ELR (cell line): Measurements from ENCODE around the gene FAM193A.
A peak's percentile ranks its signal among the peaks of the same experiment; 100 is the strongest.
"Not testable (repeated sequence)": the region's sequence is repeated elsewhere in the genome, so short reads cannot be mapped to it uniquely, and the experiment has no call there.

Experiments
- DNase-seq: peaks from one replicate; pipeline ENCODE4 v3.0.0-alpha.2; 2015; ENCODE audit warnings: low read depth

The FAM193A gene

DNA sequence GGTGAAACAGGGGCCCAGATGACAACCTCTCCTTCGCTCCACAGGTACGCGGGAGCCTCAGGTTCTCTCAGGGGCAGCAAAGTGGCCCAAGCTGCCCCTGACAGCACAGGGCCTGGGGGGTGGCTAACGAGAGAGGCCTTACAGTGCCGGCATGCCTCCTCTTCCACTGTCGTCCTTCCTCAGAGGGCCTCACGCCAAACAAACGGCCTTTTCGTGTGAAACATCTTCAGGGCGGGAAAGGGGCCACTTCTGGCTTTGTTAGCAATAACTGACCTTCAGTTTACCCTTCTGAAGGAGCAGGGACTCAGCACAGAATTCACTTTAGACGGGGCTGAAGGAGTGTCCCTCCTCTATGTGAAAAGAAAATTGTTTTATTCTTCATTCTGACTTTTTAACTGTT lies 21.5 kb upstream of the FAM193A start:
- not testable (repeated sequence) for DNase-seq

DNA sequence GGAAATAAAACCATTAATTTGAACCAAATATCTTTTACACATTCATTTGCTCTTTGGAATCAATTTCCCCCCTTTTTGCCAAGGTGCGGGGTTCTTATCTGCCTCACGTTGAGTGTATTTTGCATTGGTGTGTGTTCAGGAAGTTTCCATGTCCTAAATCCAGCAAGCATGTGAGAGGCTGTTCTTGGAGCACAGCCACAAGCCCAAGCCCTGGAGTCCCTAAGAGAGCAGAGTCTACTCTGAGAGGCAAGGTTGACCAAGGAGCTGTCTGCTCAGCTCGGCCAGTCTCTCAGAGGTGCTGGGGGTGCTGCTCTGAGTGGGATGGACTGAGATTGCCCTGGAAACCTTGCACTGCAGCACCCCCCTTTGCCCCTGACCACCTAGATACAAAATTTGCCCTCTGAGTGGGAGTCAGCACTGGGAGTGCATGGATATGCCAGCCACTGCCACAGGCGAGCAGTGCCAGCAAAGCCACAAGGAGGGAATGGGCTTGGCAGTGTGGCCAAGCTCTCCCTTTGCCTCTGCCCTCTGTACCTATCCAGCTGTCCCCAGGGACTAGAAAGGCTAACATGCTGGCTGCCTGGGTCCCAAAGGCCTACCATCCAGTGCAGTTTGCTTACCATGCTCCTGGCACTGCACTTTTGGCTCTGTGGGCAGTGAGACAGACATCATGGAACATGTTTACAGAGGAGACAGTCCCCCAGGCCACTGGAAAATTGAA lies 20.5 kb upstream of the FAM193A start:
- no peak for DNase-seq

DNA sequence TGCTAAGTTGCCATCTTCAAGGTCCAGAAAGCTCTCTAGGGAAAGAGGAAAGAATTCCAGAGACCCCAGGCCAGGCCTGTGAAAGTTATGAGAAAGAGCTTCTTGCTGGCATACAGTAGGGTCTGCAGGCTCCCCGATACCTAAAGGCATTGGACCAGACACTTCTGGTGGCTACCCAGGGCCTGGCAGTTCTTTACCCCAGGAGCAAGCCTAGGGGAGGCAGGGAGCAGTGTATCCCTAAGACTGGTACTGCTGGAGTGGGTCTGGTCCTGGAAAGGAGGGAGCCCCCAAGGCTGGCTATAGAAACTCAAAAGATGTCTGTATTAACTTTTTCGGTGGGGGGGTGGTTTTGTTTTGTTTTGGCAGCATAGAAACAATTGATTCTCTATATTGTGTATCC lies 19.8 kb upstream of the FAM193A start:
- DNase-seq = no peak

DNA sequence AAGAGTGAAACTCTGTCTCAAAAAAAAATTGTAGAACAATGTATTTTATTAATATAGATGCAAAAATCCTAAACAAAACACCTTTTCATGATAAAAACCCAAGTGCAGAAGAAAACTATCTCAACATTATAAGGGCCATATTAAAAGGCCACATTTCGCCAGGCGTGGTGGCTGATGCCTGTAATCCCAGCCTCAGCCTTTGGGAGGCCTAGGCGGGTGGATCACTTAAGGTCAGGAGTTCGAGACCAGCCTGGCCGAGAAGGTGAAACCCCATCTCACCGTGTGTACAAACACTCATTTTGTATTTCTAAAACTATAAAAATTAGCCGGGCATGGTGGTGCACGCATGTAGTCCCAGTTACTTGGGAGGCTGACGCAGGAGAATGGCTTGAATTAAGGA lies 9.9 kb upstream of the FAM193A start:
- no peak for DNase-seq

DNA sequence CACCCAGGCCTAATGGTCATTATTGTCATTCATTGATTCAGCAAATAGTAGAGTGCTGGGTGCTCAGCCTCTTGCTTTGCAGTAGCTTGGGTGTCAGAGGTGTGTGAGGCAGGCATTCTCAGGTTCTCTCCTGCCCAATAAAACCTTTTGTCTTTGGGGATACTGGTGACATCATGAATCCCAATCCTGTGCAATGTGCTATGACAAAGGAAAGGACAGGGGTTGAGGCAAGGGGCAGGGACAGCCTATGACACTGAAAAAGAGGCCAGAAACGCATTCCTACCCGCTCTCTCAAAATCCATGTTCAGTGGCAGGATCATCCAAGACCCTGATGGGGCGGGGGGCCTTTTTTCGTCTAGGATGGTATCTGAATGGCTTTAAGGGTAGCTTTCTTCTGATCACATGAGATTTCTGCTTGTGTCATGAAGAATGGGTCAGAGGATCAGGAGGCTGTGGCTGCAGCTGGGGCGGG lies 1.5 kb upstream of the FAM193A start:
- no peak for DNase-seq

DNA sequence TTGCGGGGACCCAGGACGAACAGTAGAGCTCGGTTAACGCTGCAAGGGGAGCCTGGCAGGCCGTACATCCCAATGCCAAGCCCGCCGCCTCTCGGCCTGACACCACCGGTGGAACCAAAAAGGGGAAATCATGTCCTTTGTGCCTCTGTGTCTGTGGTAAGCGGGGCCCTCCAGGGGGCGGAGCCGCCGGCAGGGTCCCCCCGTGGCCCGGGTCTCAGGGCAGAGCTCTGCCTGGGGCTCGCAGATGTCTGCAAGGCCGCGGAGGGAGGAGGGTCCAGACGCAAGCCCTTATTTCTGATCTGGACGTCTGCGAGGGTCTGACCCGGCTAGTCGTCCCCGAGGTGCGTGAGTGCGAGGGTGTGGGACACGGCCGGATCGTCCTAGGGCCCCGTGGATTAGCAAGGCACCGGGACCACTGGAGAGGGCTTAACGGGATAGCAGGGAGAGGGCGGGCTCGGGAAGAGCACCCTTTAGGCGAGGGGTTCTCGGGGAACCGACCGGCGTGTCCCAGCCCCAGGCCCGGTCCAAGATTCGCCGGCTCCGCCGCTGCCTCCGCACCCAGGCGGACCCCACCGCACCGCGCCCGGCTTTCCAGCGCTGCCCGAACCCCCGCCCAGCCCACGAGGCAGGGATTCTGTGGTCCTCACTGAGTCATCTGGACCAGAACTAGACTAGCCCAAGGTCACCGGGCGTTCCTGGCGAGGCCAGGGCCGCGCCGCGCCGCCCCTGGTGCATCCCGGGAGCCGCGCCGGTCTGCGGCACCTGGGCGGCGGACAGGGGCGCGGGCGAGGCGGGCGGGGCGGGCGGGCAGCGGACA lies 863 bp upstream of the FAM193A start:
- DNase-seq = peak; percentile 80

DNA sequence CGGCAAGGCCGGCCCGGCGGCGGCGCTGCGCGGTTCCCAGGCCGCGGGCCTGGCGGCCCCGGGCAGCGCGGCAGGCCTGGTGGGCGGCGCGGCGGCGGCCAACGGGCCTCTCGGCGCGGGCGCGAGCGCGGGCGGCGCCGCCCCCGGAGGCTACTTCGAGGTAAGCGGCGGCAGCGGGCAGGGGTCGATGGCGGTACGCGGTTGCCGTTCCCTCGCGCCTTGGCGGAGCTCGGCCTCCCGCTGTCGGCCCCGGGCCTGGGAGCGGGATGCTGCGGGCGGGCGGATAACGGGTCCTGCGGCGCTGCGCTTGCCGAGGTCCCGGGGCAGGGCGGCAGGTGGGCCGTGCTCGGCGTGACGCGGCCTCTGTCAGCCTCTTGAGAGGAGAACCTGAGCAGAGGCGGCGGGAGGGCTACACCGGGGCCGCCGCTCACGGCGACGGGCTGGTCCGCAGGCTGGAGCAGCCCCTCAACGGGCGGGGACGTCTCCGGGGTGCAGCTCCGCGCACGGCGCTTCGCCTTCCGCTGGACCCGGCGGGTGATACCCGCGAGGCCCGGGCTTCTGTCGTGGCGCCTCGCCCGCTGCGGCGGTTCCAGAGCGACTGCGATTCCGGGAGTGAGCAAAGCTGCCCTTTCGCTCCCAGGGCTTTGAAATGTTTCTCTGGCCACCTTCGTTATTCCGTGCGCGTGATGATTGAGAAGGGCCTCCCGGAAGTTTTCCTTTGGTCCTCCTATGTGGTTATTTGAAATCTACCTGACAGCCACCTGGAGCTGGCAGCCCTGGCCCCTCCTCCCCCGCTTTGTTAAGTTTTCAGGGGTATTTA lies 774 bp downstream of the FAM193A start:
- peak; percentile 48 for DNase-seq

DNA sequence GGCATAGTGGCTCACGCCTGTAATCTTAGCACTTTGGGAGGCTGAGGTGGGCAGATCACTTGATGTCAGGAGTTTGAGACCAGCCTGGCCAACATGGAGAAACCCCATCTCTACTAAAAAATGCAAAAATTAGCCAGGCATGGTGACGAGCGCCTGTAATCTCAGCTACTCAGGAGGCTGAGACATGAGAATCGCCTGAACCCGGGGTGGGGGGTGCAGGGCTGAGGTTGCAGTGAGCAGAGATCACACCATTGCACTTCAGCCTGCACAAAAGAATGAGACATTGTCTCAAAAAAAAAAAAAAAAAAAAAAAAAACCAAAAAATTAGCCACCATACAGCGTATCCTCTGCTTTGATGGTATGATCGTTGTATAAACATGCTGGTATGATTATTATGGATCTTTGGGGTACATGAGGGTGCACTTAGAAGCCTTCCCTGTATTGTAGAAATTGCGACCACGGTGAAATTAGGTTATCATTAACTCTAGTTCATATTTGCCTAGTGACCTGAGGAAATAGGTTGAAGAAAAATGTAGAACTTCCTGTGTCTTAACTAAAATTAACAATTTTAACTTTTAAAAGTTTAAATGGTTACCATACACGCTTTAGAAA lies 7.2 kb downstream of the FAM193A start:
- not testable (repeated sequence) for DNase-seq

DNA sequence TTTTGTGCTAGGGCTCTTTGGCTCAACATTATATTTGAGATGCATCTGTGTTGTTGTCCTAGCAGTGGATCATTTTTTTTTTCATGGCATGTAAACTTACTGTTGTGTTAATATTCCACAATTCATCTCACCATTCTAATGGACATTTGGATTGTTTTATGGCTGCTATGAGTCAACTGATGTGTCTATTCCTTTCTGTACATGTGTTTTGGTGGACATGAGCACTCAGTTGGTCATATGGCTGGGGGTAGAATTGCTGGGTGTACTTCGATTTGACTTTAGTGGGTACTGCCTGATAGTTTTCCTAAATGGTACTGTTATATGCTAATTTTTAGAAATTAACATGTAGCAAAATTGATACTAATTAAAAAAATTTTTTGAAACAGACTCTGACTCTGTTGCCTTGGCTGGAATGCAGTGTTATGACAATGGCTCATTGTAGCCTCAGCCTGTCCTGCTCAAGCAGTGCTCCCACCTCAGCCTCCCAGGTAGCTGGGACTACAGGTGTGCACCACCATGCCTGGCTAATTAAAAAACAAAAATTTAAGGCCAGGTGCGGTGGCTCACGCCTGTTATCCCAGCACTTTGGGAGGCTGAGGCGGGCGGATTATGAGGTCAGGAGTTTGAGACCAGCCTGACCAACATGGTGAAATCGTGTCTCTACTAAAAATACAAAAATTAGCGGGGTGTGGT lies 9.0 kb downstream of the FAM193A start:
- DNase-seq = no peak

DNA sequence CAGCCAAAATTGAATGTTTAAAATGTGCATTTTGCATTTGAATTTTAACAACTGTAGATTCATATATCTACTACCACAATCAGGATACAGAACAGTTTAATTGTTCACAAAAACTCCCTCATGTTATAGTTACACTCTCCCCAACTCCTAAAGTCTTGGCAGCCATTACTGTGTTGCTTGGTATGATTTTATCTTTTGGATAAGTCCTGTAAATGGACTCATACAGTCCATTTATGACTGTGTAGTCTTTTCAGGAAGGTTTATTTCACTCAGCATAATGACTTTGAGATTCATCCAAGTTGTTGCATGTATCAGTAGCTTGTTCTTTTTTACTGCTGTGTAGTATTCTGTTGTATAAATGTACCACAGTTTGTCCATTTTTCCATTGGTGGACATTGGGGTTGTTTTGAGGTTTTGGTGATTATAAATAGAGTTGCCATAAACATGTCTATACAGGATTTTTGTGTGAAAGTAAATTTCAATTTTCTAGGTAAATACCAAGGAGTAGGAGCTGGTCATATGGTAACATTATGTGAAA lies 9.9 kb downstream of the FAM193A start:
- no peak for DNase-seq

DNA sequence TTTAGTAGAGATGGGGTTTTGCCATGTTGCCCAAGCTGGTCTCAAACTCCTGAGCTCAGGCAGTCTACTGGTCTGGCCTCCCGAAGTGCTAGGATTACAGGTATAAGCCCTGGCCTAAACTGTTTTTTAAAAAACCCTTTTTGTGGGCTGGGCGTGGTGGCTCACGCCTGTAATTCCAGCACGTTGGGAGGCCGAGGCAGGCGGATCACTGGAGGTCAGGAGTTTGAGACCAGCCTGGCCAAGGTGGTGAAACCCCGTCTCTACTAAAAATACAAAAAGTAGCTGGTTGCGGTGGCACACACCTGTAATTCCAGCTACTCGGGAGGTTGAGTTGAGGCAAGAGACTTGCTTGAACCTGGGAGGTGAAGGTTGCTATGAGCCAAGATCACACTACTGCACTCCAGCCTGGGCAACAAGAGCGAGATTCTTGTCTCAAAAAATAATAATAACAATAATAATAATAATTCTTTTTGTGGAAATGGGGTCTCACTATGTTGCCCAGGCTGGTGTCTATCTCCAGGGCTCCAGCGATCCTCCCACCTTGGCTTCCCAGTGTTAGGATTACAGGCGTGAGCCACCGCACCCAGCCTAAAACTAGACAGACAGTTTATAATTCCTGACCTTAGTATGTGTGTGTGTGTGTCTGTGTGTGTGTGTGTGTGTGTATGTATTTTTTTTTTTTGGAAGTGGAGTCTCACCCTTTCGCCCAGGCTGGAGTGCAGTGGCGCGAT lies 10.7 kb downstream of the FAM193A start:
- not testable (repeated sequence) for DNase-seq

DNA sequence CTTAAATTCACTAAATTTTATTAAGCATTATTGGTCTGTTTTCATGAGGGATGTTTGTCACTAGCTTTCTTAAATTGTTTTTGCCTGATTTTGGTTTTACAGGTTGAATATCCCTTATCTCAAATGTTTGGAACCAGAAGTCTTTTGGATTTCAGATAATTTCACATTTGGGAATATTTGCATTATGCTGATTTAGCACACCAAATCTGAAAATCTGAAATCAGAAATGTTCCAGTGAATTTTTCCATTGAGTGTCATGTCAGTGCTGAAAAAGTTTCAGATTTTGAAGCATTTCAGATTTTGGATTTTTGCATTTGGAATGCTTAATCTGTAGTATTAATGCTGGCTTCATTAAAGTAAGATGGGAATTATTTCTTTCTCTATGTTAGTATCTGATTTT lies 14.7 kb downstream of the FAM193A start:
- no peak for DNase-seq

DNA sequence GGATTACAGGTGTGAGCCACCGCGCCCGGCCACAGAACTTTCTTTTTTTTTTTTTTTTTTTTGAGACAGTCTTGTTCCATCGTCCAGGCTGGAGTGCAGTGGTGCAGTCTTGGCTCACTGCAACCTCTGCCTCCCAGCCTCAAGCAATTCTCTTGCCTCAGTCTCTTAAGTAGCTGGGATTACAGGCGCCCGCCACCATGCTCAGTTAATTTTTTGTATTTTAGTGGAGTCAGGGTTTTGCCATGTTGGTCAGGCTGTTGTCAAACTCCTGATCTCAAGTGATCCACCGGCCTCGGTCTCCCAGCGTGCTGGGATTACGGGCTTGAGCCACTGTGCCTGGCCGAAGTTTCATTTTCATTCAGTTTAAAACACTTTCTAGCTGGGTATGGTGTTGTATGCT lies 16.4 kb downstream of the FAM193A start:
- DNase-seq = no peak

DNA sequence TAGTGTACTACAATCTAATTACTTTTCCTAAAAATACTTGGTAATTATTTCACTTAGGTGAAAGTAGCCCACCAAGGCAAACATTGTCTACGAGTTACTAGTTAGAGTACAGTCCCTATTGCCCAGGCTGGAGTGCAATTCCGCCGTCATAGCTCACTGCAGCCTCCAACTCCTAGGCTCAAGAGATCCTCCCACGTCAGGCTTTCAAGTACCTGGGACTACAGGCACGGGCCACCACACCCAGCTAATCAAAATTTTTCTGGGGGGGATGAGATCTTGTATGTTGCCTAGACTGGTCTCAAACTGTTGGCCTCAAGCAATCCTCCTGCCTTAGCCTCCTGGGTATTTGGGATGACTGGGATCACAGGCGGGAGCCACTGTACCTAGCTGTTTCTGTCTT lies 21.9 kb downstream of the FAM193A start:
- DNase-seq = no peak

DNA sequence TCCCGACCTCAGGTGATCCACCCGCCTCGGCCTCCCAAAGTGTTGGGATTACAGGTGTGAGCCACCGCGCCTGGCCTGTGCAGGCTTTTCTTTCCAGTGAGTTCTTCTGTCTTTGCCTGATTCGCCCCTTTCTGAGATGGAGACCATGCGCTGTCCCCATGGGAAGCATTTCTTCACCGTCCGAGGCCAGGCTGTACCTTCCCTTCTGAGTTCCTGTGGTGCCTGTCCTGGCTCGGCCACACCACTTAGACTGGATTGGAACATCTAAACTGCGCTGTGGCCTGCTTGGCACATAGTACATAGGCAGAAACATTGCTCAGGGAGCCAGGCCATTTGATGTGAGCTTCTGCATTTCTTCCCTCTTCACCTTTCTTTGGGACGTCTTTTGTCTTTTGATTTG lies 23.7 kb downstream of the FAM193A start:
- DNase-seq = no peak

DNA sequence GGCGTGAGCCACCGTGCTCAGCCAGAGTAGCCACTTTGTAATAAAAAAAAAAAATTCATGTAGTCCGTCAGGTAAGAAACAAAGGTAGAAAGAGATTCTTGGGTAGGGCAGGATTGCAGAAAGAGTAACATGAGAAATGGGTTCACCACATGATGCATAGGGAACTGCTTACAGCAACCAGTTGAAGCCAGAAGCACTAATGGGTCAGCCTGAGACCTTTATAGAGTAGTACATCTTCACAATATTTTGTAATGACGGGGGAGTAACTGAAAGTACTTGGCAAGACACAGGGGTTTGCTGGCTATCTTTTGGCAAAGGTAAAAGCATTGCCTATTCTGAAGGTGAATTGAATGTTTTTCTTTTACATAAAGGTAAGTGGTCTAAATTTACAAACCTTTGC lies 29.1 kb downstream of the FAM193A start:
- no peak for DNase-seq

DNA sequence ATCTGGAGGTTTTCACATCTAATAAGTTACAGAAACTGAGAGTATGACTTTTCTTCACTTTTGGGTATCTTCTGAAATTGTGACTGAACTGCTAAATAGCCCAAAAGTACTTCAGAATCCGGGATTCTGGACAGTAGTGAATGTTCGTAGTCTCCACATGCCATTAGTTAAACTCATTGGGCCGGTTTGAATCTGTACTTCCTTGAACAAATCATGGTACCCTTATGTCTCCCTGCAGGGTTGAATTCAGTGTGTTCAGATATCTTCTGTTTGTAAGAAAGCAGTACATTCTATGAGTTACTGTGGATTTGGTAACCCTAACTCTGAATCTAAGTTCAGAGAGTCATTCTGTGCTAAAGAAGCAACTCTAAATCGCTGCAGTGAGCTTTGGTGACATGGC lies 33.6 kb downstream of the FAM193A start:
- DNase-seq = no peak

DNA sequence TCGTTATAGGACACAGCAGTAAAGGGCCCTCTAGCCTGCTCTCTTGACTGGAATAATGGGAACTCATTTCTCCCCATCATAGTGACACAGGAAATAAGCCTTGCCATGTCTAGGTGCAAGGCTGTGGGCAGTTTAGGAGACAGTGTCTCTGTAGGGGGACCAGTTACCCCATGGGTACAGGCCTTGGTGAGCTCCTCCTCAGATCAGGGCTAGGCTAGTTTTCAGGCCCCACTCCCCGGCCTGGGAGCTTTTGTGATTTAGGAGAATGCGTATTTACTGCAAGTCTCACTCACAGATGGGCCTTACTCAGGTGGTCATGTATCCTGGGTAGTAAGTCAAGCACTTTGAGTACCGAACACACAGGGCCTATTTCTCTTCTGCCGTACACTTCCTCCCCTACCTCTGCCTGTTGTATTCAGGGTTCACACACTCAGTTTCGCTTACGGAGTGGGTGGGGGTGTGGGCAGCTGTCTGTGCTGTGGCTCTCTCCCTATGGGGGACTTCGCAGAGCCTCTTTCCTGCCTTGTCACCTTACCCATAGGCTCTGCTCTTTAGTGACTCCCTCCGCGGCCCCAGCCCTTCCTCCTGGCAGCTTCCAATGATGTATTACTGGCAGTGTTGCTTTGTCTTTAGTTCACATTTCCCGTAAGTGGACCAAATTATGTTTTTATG lies 34.2 kb downstream of the FAM193A start:
- DNase-seq = no peak

DNA sequence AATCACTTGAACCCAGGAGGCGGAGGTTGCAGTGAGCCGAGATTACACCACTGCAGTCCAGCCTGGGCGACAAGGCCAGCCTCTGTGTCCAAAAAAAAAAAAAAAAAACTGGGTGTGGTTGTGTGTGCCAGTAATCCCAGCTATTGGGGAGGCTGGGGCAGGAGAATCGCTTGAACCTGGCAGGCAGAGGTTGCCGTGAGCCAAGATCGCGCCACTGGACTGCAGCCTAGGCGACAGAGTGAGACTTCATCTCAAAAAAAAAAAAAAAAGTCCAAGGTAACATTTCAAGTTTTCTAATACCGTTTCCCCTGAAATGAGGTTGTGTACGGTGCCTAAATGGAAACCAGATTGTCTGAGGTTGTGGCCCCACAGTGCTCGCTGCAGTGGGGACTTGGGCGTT lies 35.6 kb downstream of the FAM193A start:
- DNase-seq = no peak

DNA sequence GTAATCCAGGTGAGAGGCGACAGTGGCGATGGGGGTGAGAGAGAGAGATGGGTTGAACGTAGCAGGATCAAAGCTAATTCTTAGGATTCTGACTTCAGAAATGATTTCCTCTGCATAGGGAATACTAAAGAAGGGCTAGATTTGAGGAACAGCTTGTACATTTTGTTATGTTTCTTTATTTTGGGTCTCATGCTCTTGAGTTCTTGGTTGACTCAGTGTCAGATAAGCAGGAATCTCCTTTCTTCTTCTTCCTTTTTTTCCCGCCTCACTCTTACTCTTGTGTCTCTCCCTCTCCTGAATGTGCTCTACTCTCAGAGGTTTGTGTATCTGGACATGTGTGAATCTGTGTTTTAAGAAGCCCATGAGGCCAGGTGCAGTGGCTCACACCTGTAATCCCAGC lies 36.4 kb downstream of the FAM193A start:
- DNase-seq = no peak
